AG20443 (cell line): ENCODE results near the gene HIGD1B.
A peak's percentile ranks its signal among the peaks of the same experiment; 100 is the strongest.

Source experiments
- DNase-seq: peaks from one replicate; pipeline ENCODE4 v3.0.0; 2012; ENCODE audit warnings: low spot score, mixed read lengths

Gene HIGD1B

DNA sequence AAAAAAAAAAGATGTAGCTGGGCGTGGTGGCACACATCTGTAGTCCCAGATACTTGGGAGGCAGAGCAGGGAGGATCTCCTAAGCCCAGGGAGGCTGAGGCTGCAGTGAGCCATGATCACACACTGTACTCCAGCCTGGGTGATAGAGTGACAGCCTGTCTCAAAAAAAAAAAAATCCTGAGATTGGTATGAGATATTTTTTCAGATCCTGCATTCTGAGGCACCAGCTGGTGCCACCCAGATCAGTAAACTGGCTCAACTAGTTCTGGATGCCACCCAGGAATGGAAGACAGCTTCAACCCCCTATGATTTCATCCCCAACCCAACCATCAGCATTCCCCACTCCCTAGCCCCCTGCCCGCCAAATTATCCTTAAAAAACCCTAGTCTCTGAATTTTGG is 10.5 kb upstream of the HIGD1B start:
- no peak for DNase-seq

DNA sequence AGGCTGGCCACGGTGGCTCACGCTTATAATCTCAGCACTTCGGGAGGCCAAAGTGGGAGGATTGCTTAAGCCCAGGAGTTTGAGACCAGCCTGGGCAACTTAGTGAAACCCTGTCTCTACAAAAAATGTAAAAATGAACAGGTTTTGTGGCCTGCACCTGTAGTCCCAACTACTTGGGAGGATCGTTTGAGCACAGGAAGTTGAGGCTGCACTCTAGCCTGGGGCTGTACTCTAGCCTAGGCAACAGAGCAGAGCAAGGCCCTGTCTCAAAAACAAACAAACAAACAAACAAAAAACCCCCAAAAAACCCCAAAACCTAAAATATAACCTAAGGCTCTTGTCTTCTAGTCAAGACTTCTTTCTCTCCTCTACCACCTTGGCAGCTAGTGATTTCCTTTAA is 7.4 kb upstream of the HIGD1B start:
- DNase-seq = no peak

DNA sequence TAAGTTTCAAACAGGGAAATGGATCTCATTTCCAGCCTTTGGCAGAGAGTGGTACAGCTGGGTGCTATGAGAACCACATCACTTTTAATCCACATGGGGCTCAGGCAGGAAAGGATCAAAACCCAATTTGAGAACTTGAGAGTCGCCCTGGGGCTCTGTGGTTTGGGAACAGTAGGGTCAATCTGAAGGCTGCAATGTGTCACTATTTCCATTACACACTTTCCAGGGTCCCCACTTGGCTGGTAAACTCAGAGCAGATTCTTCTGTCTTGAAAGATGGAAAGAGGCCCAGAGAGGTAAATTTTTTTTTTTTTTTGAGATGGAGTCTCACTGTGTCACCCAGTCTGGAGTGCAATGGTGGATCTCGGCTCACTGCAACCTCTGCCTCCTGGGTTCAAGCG is 6.7 kb upstream of the HIGD1B start:
- no peak for DNase-seq

DNA sequence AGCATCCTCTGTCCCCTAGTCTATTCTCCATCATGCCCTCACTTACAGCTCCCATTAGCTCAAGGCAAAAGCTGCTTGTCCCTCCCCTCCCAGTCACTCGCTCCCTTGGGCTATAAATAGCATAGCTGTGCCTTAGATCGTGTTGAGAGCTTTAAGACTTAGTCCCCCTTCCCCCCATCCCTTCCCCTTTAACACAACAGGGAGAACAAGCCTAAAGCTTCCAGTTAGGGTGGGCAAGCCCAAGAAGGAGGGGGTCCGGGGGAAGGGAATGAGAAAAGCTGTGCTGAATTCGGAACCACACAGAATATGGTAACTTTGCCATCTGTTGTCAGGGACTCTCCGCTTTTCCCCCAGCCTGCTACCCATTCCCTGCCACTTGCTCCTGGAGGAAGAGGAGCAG is 4.9 kb upstream of the HIGD1B start:
- DNase-seq = no peak

DNA sequence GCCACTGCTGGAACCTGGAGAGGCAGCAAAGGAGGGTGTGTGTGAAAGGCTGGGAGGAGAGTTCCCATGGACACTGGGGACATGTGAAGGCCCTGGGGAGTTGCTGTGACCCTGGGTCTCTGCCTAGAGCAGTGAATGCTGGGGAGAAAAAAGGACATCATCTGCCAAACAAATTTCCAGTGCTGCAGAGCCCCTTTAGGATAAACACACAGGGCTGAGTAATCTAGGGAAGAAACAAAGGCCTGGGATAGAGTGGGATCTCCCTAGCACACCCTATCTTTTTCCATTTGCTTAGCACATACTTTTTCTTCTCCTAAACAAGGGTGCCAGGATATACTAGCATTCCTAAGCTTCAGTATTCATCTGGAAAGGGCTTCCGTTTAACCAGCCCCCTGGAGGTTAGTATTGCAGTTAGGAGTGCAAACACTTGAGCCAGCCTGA is 3.3 kb upstream of the HIGD1B start:
- no peak for DNase-seq

DNA sequence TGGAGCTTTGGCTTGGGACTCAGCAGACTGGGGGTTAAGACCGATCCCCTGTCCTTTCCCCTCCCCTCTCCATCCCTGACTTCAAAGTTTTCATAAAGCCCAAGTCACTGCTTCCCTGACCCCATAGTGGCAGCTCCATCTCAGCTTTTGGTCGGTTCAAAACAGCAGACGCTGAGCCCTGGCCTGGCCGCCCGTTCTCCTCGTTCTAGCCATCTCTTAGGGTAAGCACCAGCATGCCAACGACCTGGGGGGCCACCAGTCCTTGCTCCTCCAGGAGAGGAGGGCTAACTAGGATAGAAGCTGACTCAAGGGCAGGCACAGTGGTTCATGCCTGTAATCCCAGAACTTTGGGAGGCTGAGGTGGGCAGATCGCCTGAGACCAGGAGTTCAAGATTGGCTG is 1.5 kb upstream of the HIGD1B start:
- no peak for DNase-seq

DNA sequence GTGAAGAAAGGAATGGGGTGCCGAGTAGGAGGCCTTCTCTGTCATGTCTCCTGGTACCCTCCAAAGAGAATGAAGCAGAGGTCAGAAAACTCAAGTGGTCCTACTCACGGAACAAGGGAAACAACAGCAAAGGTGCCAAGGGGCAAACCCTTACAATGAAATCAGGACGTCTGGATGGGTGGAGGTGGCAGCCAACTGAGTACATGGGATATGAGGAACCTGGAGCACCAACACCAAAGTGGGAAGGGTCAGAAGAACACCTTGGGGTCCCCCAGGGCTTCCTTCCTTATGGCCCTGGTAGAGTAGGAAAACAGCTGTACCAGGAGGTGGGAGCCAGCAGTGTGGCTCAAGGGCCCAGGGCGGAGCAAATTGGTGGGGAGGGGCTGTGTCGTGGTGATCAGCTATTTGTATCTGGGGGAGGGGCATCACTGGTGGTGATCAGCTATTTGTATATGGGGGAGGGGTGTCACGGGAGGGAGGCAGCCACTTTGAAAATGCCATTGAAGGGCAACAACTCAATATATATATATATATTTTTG is 643 bp downstream of the HIGD1B start:
- DNase-seq = no peak

DNA sequence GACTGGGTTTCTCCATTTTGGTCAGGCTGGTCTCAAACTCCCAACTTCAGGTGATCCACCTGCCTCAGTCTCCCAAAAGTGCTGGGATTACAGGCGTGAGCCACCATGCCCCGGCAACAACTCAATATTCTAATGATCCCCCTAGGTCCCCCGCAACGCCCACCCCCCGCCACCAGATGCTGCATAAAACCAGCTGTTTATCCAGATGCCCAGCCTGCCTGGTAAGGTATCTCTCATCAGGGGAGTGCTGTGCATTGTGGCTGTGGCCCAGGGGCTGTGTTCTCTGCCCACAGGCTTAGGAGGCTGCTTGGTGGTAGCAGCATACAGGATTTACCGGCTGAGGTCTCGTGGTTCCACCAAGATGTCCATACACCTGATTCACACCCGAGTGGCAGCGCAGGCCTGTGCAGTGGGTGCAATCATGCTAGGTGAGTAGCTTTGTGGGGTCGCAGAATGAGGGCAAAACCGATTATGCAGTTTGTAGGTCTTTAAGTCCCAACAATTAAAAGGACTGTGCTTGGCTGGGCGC is 1.3 kb downstream of the HIGD1B start:
- DNase-seq = no peak

DNA sequence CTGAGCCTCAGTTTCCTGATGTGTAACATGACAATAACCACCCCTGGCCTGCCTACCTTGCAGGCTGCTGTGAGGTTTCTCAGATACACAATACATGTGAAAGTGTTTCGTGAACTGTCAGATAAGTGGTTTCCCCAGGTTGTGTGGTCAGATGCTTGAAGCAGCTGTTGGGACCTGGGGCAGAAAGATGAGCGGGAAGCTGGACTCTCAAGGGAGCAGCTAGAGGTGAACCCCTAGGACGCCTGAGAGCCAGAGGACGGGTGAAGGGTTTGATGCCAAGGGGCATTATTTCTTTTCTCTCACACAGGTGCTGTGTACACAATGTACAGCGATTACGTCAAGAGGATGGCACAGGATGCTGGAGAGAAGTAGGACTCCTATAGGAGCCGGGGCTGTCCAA is 2.3 kb downstream of the HIGD1B start:
- no peak for DNase-seq

DNA sequence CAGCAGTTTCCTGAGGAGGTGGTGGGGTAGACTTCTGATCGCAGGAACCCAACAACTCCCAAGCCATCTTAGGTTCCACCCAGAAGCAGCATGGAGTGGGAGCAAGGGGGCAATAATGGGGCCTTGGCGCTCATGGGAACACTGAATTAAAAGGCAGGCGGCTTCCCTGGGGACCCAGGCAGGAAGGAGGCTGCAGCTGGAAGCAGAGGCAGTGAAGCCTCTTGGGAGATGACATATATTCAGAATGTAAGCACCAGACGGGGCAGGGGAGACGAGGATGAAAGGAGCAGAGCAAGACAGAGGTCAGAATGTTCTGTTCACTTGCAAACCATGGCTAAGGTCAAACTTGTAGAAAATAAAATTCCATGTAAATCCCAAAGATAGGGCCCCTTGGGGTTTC is 2.9 kb downstream of the HIGD1B start:
- DNase-seq = no peak

DNA sequence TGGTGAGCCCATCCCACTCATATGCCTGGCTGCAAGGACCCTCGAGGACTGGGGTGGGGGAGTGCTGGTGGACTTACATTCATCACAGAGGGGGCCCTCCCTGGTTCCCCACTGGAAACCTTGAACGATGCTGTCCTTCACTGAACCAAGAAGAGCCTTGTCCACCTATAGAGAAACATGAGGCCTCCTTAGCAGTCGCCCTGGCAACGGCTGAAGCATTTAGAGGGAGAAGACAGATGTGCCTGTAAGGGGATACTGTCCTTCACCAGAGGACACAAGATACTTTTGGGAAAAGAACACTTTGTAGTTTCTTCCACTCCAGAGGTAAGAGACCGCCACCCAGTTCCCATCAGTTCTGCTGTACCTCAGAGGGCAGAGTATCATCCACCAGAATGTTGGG is 6.5 kb downstream of the HIGD1B start:
- no peak for DNase-seq

DNA sequence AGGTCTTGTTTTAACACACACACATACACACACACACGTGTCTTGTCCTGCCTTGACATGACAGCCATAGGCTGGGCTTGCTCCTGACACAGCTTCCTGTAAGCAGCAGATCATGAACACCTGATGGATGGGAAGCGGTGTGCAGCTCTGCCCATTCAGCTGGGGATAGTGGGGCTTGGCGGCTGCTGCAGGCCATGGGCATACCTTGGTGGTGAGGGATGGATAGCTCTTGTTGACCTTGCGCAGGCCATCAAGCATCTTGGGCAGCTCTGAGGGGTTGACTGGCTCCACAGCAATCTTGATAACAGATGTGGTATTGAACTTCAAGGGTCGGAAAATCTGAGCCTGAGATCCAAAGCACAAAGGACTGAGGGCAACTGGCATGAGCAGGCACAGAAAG is 12.0 kb downstream of the HIGD1B start:
- no peak for DNase-seq

DNA sequence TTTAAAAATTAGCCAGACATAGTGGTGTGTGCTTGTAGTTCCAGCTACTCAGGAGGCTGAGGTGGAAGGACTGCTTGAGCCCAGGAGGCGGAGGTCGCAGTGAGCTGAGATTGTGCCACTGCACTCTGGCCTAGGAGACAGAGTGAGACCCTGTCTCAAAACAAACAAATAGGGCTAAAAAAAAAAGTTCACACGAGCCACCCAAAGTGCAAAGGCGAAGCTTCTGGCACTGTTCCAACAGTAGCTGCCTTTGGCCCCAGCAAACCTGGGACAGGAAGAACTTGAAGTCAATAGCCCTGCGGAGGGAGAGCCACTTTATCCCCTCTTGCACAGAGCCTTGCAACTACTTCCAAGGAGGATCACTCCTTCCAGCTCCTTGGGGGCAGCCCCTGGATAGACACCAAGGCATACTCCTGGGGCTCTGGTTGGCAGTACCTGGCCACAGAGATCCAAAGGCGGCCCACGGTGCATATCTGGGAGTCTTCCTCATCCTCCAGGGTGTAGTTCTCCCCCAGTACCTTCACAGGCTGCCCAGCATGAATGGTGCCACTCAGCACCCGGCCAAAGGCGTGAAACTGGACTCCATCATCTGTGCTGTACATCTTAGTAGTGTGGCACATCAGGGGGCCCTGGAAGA is 14.7 kb downstream of the HIGD1B start:
- no peak for DNase-seq

DNA sequence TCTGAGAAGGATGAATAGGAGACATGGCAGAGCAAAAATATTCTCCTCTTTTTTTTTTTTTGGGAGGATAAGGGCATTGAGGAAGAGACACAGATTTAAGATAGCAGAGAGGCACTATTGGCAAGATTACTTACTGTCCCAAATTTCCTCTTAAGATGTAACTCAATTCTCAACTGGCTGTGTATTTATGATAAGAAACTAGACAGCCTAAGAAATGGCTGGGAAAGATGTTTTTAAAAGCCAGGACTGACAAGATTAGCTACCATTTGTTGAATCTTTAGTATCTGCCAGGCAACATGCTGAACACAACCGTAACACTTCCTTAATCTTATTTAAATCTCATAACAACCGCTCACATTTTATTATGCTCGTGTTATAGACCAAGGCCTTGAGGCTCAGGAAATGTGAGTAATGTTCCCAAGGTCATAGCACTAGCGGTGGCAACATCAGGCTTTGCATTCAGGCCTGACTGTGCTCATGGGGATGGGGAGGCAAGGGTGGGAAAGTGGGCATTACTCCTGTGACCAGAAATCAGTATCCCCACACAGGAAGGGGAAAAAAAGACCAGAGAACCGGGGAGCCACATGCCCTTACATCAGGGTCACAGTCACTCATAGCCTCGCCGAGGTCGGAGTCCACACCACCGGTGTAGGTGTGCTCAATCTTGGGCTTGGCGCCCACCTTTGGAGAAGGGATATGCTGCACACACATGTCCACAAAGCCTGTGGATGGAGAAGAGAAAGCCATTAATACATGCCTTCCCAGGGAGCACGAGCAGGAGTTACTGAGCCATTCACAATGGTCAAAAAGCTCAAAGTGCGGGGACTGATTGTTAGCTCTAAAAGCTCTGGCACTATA is 15.6 kb downstream of the HIGD1B start:
- DNase-seq = no peak

DNA sequence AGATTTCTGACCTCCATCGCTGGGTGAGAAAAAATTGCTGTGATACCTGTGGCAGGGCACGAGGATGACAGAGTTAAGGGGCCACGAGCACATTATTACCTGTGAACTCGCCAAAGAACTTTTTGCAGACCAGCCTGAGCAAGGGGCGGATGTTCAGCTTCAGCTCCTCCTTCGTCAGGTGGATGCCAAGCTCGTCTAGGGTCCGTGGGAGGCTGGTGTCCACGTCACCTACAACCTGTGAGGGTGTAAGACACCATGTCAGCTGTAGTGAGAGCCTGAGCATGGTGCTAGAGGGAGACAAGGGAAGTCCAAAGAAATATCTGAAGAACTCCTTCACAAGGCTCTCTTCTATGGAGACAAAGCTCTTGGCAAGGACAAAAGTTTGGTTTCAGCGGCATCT is 17.1 kb downstream of the HIGD1B start:
- no peak for DNase-seq

DNA sequence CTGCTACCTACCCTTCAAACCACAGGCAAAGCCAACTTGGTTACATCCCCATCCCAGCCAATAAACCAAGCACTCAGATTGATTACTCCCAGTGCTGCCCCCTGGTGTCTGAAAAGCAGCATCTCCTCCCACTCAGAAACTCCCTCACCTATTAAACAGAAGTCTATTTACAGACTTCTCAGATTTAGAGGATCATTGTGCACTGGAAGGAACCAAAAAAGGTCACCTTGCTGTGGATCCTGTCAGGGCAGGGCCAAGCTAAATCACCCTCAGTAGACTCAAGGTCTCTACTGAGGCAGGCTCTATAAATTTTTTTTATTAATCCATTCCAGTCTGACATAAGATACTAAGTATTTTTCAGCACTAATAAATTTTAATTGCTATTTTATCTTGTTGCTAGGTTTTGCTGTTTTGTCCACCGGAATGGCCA is 17.6 kb downstream of the HIGD1B start:
- peak; percentile 81 for DNase-seq

DNA sequence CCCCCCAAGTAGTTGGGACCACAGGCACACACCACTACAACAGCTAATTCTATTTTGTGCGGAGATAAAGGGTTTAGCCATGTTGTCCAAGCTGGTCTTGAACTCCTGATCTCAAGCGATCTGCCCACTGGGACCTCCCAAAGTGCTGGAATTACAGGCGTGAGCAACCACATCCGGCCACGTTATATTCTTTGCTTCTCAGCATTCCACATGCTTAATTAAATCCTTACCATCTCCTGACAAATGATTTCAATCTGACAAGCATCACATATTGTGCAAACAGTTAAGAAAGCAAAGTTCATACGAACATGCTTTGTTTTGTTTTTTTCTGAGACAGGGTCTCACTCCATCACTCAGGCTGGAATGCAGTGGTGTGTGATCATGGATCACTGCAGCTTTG is 18.2 kb downstream of the HIGD1B start:
- peak; percentile 40 for DNase-seq

DNA sequence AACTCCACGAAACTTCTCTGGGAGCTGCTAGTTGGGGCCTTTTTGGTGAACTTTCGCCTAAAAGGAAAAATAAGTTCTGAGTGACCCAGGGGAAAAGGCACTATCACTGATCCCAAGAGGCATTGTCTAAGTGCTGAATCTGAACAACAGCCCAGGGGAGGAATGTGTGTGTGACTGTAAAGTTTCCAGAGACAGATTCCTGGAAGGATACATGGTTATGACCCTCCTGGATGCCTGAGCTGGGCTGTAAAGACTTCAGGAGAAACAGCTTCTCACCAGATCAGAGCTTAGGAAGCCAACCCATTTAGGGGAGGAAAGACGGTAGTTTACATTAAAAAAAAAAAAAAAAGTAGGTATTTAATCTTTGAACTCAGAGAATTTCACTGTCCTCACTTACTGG is 20.2 kb downstream of the HIGD1B start:
- no peak for DNase-seq

DNA sequence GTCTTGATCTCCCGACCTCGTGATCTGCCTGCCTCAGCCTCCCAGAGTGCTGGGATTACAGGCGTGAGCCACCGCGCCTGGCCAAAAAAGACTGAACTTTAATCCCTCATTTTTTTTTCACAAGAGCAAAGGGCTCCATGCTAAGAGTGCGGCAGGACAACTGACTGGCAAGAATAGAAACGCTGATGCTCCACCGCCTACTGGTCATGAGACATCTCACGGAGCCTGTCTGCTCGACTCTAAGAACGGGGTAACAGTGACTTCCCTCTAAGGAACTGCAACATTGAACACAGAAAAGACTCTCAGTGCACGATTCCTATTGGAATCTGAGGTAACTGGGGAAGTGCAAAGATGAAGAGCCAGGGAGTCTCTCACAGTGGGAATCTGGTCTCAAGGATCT is 23.9 kb downstream of the HIGD1B start:
- no peak for DNase-seq

DNA sequence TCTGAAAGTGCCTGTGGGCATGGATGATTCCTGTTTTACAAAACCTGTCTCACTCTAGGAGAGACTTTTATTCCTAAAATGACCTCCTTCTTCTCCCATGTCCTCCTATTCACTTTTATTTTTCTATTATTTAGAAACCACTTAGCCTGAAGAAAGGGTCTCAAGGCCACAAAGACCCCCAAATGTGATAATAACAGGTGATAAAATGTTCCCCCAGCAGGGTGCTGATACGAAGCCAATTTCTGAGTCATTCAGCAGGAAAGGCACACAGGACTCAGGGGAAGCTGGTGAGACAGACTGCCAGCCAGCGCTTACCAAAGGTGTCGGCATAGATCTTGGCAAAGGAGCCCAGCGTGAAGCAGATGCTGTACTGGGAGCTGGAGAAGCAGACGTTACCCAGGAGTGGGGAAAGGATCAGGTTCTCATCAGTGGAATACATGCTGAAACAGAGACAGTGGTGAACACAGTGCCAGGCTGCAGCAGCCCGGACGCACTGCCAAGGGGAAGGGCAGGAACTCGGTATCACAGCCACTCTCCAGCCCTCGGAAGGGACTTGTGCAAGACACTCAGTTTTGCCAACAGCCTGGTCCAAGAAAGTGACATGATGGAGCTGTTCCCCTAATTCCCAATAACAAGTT is 24.6 kb downstream of the HIGD1B start:
- no peak for DNase-seq

DNA sequence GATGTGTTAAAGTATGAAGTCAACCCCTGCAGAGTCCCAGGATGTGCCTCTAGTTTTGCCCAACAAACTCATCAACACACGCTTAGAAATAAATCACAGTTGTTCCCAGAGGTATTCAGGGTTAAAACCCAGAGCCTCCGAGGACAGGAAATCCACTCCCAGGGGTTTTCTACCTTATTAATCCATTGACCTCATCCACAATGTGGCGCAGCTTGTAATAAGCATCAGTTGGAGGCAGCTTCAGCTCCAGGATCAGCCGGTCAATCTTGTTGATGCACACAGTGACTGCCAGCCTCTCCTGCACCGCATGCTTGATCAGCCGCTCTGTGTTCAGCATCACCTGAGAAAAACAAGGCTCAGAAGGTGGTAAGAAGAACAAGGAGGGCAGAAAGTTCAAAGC is 28.1 kb downstream of the HIGD1B start:
- DNase-seq = no peak

DNA sequence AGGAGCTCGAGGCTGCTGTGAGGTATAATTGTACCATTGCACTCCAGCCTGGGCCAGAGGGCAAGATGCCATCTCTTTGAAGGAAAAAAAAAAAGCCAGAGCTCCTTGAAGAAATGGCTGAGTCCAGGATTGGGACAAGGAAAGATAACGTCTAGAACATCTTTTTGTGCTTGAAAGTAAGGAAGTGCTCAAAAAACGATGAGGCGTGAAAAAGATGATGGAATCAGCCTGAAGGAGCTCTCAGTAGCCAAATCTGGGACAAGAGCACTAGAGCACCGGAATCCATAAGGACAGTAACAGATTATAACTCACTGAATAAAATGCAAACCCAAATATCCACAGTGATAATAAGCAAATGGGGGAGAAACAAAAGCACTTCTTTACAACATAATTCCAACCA is 29.4 kb downstream of the HIGD1B start:
- DNase-seq = no peak
